Renal cortex interstitium (tissue), 11 donors: ENCODE measurements around the gene RFX8. TPM values are rescaled to one million over a fixed set of nuclear protein-coding genes. Genes with fewer than 3 reads are reported as not detected.

ENCODE experiments used
- DNase-seq, 11 donors: peaks; one replicate each; pipeline ENCODE4 v3.0.0-alpha.2; 2013; ENCODE audit warnings: low read depth in 9 of 11, low spot score in 4 of 11; ENCODE audit errors: extremely low read depth in 1 of 11
- polyA plus RNA-seq, 3 donors: library from polyadenylated mRNA; unstranded; fragments of 120-200 nt; gene quantifications; one replicate each; pipeline ENCODE4 v1.2.1, GENCODE V29; 2013; ENCODE audit not compliant: insufficient read length in 3 of 3

RFX8 gene
- polyA plus RNA-seq, 3 donors: 0.50 to 1.3 (median 1.1) TPM

- DNase-seq: no peak
Measured at GRCh38 chr2:101420623-101421022, 54.3 kb downstream of the RFX8 start.

DNA sequence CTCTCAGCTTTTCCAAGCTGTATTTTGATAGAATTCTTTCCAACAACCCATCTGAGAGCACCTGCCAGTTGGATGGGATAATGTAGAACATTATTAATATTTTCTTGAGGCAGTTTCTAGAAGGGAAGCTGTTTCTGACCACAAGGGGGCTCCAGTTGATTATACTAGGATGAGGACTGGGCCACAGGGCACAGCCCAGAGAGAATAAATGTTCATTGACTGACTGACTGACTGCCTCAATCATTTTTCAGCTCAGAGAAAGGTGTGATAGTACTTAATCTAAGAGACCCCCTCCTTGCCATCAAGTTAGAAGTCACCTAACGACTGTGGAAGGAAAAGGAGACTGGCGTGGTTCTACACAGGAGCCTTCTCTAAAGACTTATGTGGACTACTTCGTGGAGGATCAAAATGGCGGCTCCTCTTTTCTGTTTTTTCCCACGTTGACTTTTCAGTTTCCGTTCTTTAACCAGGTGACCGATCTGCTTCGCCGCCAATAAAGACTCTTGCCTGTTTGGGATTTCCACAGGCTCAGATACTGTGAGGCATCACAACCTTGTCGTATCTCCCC, 55.7 kb downstream of the RFX8 start:
- peak in 2 of 11 donors; percentile 28 to 50 for DNase-seq

- DNase-seq: no peak
Measured at GRCh38 chr2:101418460-101419095, 56.3 kb downstream of the RFX8 start.

- DNase-seq: no peak
Measured at GRCh38 chr2:101416609-101417008, 58.3 kb downstream of the RFX8 start.

DNA sequence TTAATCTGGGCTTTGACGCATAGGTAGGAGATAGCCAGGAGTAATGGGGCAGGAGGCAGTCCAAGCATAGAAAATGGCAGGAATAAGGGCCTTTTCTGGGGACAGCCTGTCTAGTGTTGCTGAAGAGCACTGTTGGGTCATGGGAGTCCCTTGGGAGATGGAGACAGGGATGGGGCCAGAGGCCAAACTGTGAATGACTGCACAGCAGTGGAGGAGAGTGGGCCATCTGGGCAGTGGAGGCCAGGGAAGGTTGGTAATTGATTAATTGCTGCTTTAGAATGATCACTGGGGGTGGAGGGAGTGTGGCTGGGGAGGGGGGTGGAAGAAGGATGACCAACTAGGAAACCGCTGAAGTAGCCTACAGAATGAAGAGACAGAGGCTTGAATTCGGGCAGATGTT, 59.0 kb downstream of the RFX8 start:
- DNase-seq: no peak

- DNase-seq: no peak
Measured at GRCh38 chr2:101415220-101415619, 59.7 kb downstream of the RFX8 start.

DNA sequence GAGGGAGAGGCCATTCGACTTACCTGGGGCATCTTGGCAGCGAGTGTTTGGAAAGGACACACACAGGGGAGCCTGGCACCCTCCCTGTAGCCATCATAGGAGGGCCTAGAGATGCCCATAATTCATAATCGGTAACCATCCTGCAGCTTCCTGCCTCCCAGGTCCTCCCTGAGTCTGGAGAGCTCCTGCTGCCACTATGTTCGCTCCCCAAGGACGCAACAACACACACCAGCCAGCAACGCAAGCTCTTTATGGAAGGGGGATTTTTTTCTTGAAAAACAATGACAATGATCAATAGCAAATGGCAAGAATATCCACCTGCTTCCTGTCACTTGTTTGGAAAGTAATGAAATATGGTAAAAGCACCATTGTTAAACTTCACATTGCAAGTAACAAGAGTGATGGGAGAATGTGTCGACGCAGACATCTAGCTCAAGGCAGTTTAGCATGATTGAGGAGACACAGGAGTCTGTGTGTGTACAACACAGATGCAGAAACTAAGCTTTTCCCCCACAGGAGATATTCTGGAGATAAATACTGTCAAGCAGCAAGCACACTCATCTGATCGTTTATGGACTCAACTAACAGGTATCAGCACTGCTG, 62.7 kb downstream of the RFX8 start:
- no peak for DNase-seq

DNA sequence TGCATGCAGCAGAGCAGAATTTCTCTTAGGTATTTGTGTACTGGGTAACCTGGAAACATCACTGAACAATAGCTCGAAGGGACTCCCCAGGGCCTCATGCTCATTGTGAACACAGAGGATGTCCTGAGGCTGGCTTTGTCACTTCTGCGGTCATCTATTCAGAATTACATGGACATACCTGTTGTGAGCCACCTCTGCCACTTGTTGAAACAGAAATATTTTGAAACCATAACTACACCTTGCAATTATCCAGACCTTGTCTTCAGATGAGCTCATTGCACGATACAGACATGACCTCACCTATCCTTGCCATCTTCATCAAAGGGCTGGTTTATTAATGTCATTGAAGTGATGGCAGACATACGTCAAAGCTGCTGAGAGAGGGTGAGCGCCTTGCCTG, 64.2 kb downstream of the RFX8 start:
- no peak for DNase-seq

- DNase-seq: no peak
Measured at GRCh38 chr2:101410114-101410513, 64.8 kb downstream of the RFX8 start.

DNA sequence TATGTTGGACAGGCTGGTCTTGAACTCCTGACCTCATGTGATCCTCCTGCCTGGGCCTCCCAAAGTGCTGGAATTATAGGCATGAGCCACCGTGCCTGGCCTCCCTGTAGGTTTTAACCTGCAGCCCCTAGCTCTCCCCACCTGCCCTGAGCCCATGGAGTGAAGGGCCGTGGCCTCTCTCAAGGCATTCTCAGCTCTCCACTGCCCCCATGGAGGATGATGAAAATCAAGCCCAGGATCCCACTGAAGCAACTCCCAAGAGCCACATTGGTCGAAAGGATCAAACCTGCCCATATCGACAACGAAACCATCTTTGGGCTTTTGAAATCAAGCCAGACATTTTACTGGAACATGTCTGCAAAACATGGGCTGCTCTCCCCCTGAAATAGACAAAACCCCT, 65.2 kb downstream of the RFX8 start:
- no peak for DNase-seq

DNA sequence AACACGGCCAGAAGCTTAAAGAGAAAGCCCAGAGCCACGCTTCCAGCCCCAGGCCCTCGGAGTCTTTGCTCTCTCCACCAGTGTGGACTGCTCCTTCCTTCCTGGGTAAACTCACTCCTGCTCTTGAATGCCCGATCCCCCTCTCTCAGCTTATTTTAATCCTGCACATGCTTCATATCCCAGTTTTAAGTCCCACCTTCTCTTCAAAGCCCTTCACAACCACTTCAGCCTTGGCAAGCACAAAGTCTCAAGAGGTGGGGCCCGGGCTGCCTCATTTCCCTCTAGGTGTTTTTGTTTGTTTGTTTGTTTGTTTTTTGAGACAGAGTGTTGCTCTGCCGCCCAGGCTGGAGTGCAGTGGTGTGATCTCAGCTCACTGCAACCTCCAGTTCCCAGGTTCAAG, 66.0 kb downstream of the RFX8 start:
- DNase-seq: no peak

GRCh38 chr2:101405351-101405899, 69.5 kb downstream of the RFX8 start:
- DNase-seq: no peak

GRCh38 chr2:101403745-101404144, 71.2 kb downstream of the RFX8 start:
- DNase-seq: no peak

GRCh38 chr2:101402630-101403029, 72.3 kb downstream of the RFX8 start:
- DNase-seq: no peak

GRCh38 chr2:101401906-101402305, 73.0 kb downstream of the RFX8 start:
- no peak for DNase-seq

- DNase-seq: no peak
Measured at GRCh38 chr2:101401326-101401665, 73.6 kb downstream of the RFX8 start.

- DNase-seq: no peak
Measured at GRCh38 chr2:101400506-101401325, 74.2 kb downstream of the RFX8 start.

- DNase-seq: peak in 1 of 11 donors; percentile 29
Measured at GRCh38 chr2:101400048-101400447, 74.9 kb downstream of the RFX8 start.

DNA sequence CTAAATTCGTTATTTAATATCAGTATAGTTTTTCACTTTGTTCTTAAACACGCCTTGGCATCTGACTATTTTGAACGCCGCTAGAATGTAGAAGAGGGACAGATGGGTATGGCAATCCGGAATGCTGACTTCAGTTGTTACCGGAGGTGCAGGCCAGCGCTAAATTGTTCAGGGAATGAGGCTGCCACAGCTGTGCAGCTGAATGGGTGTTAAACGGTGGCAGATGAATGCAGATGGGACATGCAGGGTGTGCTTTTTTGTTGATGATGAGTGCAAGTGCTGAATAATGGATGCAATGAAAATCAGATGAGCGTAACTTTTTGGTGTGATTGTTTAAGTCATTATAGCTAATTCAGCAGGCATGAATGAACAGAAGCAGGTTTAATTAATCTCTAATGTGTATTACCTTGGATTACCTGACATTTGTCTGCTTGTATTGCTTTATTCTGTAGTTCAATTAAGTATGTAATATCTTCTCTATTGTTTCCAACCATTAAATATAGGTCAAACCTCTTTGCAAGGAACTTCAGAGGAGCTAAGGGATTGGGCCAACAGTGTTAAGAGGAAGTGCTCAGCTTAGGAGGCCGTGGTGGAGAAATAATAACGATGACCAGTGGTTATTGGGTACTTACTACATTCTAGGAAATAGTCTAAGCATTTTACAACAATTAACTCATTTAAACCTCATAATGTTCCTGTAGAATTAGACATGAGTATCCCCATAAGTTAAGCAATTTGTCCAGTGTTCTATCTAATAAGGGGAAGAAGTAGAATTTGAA, 75.7 kb downstream of the RFX8 start:
- no peak for DNase-seq
